HG03558 (cell line): ENCODE results near the gene MST1R.

Experiments
- ATAC-seq: cut with Tn5 transposase; IDR thresholded peaks from one replicate; pipeline ENCODE4 v1.9.1; 2021; ENCODE audit warnings: moderate number of reproducible peaks; ENCODE audit not compliant: unreplicated experiment; ENCODE audit errors: extremely low read depth

Gene MST1R

GRCh38 chr3:49844464-49845183 lies 59.0 kb downstream of the MST1R start:
- ATAC-seq = no peak

GRCh38 chr3:49842843-49843517 lies 60.7 kb downstream of the MST1R start:
- no peak for ATAC-seq

GRCh38 chr3:49841806-49842205 lies 61.9 kb downstream of the MST1R start:
- no peak for ATAC-seq

GRCh38 chr3:49841126-49841696 lies 62.5 kb downstream of the MST1R start:
- ATAC-seq = no peak

DNA sequence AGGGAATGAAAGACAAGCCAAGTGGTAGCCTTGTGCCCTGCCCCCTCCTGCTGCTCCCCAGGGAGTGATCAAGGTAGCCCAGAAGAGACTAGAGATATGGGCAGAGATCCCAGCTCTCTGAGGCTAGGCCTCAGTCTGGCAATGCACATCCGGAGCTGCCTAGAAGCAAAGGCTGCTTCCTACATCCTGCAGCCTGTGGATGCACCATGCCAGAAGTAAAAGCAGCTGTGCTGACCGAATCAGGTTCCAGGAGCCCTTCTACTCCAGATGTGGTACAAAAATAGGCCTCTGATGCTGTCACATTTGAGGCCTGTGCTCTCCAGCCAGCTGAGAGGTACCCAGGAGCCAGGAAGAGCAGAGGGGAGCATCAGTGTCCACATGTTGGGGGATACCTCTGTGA lies 63.3 kb downstream of the MST1R start:
- no peak for ATAC-seq

DNA sequence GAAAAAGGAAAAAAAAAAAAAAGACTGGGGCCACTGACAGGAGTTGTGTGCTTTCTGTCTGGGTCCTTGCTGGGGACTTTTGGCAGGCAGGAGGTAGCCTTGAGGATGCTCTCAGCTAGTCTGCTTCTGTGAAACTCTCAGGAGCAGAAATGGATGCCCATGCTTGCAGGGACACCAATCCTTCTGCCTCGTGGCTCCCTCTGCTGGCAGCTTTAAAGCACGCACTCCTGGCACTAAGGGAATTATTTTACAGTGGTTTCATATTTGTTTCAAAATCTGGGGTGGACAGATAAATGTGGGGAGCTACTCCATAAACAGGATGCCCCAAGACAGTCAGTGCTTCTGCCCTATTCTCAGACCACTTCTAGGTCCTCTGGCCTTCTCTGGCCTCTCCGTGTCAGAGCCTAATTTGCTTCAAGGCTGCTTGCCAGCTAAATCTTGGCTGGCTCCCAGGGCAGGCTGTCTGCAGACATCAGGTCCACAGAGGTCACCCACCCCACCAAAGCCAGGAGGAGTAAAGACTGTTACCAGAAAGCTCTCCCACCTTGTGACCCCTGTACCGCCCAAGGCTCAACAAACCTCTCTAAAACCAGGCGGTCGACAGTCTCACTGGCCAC lies 64.4 kb downstream of the MST1R start:
- no peak for ATAC-seq
